Measurements from ENCODE around the gene LMAN1. TPM values are rescaled to one million over a fixed set of nuclear protein-coding genes. Genes with fewer than 3 reads are reported as not detected.

Gene LMAN1
- total RNA-seq: 135 and 167 TPM in 2 replicates

DNA sequence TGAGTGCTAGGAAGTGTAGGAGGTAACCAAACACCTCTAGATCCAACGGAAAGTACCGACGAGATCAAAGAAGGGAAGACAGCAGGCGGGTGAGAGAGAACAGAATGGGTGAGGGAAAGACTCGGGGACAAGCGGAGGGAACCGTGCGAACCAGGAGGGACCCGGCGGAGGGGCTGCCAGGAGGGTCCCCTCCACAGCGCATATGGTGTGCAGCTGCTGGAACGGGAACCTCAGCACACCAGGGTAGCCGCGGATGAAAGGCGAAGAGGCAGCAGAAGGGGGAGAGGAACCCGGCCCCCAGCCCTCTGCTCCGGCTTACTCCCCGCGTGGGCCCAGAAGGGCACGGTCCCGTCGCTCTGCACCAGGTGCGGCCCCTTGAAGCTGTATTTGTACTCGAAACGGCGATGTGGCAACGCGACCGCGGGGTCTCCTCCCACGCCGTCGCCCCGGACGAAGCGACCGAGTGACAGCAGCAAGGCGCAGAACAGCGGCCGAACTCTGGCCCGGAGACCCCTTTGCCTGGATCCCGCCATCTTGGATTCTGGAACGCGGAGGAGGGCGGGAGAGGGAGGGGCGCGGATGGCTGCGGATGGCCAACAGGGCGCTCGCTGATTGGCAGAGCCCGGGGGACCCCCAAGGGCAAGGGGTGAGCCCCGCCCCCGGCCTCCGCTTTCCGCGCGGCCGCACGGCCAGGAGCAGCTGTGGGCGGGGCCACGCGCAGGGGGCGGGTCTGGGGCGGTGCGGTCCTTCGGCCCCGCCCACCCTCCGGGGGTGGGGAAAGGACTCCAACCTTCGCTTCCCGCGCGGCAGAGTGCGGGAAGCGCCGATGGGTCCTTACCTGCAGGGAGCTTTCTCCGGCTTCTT lies at the start of gene LMAN1:
Gene LMAN1, minus strand, starts transcription at position 554 of the 864 bp plus-strand sequence. Its CDS starts 21 bp downstream, at position 533.
- peak; percentile 77 for DNase-seq (ENCODE audit: low read depth, low spot score)

GRCh38 chr18:59402432-59403090 lies 43.5 kb upstream of the LMAN1 start:
- peak; percentile 22 for DNase-seq (ENCODE audit: low read depth, low spot score)

DNA sequence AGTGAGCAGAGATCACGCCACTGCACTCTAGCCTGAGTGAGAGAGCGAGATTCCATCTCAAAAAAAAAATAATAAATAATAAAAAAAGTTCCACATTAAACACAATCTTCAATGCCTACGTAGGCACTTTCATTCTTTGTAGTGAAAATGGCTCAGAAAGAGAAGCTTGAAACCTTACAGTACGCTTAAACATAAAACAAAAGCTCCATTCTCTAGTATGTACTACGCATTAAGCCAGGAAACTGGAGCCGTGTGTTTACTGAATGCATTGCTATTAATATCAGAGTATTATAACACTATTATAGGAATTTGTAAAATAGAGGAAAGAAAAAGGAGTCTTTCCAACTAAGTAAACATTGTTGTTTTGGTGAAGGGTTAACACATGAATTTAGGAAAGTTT lies 41.3 kb upstream of the LMAN1 start:
- no peak for DNase-seq (ENCODE audit: low read depth, low spot score)

DNA sequence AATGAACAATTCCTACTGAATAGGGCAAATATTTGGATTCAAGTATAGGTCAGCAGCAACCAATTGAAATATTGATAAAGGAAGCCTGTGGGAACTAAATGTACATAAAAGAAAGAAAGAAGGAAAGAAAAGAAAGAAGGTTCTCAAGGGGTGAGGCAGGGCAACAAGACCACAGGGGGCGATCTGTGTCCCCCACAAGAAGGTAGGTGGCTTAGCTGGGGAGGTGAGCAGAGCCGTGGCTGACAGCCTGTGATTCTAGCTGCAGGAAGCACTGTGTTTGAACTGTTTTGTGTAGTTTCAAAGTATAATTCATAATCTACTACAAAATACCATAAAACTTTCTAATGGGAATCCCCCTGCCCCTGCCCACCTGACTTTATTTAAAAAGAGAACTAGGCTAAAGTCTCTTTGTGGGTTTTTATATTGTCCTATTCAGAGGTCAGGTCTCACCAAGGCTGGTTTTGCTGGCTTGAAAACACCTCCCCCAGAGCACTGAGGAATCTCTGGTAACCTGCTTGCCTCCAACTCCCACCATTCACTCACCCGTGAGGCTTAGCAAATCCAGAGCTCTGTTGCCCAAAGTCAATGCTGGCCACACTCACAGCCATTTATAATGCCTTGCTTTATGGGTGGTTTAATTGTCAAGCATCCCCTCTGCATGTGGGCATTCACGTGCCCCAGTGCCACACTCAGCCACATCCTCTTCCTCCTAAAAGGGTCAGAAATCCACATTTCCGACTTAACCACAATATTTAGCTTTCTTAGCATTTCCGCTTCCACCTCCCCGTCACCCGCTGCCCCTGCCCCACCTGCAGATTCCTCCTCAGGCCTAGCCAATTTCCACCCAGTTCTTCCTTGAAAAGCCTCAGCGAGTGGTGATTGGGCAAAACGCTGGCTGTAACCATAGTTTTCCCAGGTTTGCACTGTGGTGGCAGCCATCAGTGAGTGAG lies 36.4 kb upstream of the LMAN1 start:
- no peak for DNase-seq (ENCODE audit: low read depth, low spot score)

- no peak for DNase-seq (ENCODE audit: low read depth, low spot score)
These were observed 34.3 kb upstream of the LMAN1 start for GRCh38 chr18:59393381-59393780.

- DNase-seq (ENCODE audit: low read depth, low spot score): no peak
These were observed 29.8 kb upstream of the LMAN1 start for GRCh38 chr18:59388817-59389216.

DNA sequence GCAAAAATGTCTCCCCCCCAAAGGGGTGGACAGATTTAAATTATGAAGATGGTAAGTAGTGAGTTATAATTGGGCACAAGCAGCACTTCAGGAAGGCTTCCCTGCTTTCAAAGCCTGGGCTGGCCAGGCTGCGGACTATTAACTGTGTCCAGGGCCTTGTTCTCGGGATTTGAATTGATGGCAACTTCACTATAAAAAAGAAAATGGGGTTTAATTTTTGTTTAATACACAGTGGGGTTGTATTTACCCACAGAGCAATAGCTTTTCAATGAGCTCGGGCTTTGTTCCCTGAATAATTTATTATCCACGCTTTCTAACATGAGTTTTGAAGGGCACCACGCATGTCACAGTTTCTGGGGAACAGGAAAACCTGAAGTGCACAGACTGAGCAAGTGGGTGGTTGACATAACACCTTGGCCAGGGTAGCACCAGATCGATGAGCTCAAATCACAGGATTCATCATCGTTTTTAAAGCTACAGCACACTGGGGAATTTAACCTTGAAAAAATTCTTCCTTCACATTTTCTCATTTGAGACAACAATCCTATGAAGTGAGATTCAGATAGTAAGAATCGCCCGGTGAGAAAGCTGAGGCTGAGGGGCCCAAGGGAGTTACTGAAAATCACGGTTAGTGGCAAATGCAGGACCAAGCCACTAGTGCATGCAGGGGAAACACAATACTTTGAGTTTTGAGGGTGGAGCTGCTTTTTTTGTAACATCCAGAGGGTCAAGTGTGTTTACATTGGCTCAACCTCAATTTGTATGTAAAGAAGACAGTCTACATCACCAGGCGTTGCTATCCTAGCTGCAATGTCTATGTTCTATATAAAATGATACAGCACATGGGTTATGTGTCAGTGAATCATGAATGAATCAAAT lies 28.9 kb upstream of the LMAN1 start:
- DNase-seq (ENCODE audit: low read depth, low spot score): no peak

GRCh38 chr18:59386909-59387686 lies 28.0 kb upstream of the LMAN1 start:
- no peak for DNase-seq (ENCODE audit: low read depth, low spot score)

- no peak for DNase-seq (ENCODE audit: low read depth, low spot score)
These were observed 26.1 kb upstream of the LMAN1 start for GRCh38 chr18:59385191-59385590.

- DNase-seq (ENCODE audit: low read depth, low spot score): no peak
These were observed 24.8 kb upstream of the LMAN1 start for GRCh38 chr18:59383851-59384250.

- DNase-seq (ENCODE audit: low read depth, low spot score): no peak
These were observed 23.3 kb upstream of the LMAN1 start for GRCh38 chr18:59382383-59382782.

- DNase-seq (ENCODE audit: low read depth, low spot score): no peak
These were observed 22.9 kb upstream of the LMAN1 start for GRCh38 chr18:59381949-59382348.

GRCh38 chr18:59380706-59381105 lies 21.6 kb upstream of the LMAN1 start:
- no peak for DNase-seq (ENCODE audit: low read depth, low spot score)

DNA sequence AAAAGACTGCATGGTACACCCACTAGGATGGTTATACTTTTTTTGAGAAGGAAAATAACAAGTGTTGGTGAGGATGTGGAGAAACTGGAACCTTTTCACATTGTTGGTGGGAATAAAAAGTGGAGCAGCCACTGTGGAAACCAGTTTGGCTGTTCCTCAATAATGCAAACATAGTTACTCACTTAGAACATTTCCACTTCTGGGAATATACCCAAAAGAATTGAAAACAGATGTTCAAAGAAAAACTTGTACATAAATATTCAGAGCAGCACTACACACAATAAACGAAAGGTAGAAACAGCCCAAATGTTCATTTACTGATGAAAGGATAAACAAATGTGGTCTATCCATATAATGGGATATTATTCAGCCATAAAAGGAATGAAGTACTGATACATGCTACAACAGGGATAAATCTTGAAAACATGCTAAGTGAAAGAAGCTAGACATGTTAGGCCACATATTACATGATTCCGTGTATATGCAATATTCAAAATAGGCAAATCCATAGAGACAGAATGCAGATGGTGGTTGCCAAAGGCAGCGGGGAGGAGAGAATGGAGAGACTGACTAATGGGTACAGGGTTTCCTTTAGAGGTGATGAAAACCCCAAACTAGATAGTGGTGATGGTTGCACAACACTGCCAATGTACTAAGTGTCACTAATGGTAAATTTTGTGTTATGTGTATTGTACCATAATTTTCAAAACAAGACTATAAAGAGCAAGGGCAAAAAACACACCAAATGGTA lies 20.9 kb upstream of the LMAN1 start:
- DNase-seq (ENCODE audit: low read depth, low spot score): no peak

GRCh38 chr18:59377613-59378337 lies 18.7 kb upstream of the LMAN1 start:
- DNase-seq (ENCODE audit: low read depth, low spot score): no peak

DNA sequence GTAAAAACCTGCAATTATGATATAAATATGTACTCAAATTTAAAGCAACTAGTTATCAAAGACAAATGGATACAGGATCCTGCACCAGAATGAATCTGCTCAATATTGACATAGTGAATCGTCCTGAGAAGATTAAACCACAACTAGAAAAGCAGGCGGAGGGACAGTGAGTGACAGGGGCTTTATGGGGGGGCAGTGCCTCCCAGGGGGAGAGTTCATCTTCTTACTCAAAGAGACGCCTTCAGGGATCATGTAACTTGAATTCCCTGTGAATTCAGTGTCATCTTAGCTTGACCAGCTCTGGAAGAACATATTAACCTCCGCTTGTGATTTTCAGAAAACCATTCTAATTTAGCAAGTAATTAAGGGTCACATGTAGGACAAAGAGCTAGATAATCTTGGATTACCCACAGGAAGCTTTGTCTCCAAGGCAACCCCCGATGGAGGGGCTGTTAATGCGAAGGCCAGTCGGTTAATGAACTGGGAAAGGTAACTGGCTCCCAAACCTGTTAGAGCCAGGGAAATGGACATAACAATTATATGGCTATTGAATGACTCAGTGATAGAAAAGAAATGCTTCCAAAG lies 17.4 kb upstream of the LMAN1 start:
- no peak for DNase-seq (ENCODE audit: low read depth, low spot score)

DNA sequence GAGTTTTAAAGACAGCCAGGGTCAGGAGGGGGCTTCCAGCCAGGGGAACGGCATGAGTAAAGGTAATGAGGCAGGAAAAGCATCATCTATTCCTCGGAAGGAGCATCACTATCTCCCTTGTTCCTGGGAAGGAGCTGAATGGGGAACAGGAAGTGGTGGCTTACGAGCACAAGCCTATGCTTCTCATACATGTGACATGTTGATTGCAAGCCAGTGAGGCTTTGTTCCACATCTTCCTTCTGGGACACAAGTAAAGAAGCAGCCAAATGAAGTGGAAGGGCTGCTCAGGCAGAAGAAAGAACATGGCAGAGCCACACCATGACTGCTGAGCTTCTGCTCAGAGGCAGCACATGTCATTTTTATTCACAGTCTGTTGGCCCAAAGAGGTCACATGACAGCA lies 15.1 kb upstream of the LMAN1 start:
- DNase-seq (ENCODE audit: low read depth, low spot score): no peak

DNA sequence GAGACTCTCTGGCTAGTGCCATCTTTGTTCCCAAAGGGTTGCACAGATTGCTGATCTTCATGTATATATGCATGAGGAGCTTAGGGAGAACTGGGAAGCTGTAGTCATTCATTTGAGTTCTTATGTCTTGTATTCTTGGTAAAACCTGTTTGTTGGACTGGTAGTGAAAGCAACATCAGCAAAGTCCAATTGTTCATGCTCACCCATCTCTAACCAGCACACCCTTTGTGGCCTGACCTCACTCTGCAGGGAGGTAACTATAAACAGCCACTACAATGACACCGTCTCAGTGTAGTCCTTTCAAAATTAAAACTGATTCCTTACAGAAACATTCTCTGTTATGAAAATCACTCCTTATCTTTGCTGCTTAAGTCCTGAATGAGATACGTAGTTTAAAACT lies 13.9 kb upstream of the LMAN1 start:
- no peak for DNase-seq (ENCODE audit: low read depth, low spot score)

All from pulmonary artery endothelial cell (primary cell).